SK-N-SH (cell line): ENCODE data around the gene PSMG4. TPM values are rescaled to one million over a fixed set of nuclear protein-coding genes. Genes with fewer than 3 reads are reported as not detected.

Experiments used
- CTCF ChIA-PET: fragments of 300-600, 350-600 bp; formaldehyde crosslinking; extraction: SDS; loops from one replicate; lab custom pipeline; 2021; lab: Yijun Ruan, JAX
- POLR2A ChIA-PET: fragments of 350-600 bp; sonication (Branson Sonifier 250); formaldehyde crosslinking; extraction: SDS; loops from one replicate; lab custom pipeline; 2020; ENCODE audit warnings: antibody characterized with exemption, inconsistent platforms; lab: Yijun Ruan, JAX
- DNase-seq: peaks from one replicate; pipeline ENCODE4 v3.0.0; 2012
- H2AFZ ChIP-seq: fragments of 200-600 bp; sonication (generic); 2 replicates; pipeline ENCODE4 v1.8.1; 2016; ENCODE audit warnings: antibody characterized with exemption, mild to moderate bottlenecking, low read depth
- H3F3A ChIP-seq: fragments of 200-600 bp; sonication (generic); replicated peaks from 2 replicates; pipeline ENCODE3; 2016; ENCODE audit warnings: antibody characterized with exemption, mild to moderate bottlenecking; ENCODE audit not compliant: insufficient read depth
- H3K27ac ChIP-seq, 2 experiments: fragments of 200-500 bp in 1 of 2; fragments of 200-600 bp in 1 of 2; sonication (Bioruptor generic) in 1 of 2; sonication (generic), shearing (Covaris generic) in 1 of 2; 2 replicates each; pipeline versions ENCODE4 v1.5.1 to v1.6.1; 2014 to 2016; ENCODE audit warnings: low read depth in 2 of 2, inconsistent platforms in 1 of 2, low read length in 1 of 2, mild to moderate bottlenecking in 1 of 2, mixed read lengths in 1 of 2
- H3K27me3 ChIP-seq: fragments of 200-600 bp; sonication (generic), shearing (Covaris generic); 2 replicates; pipeline ENCODE4 v1.6.1; 2016; ENCODE audit warnings: mixed run types; ENCODE audit not compliant: insufficient read depth
- H3K36me3 ChIP-seq, 2 experiments: fragments of 200-500 bp in 1 of 2; fragments of 200-600 bp in 1 of 2; sonication (Bioruptor generic) in 1 of 2; sonication (generic) in 1 of 2; replicated peaks in 1 of 2; 2 replicates each; pipeline versions ENCODE3 to v1.5.1; 2014 to 2016; ENCODE audit warnings: low read length in 1 of 2, mild to moderate bottlenecking in 1 of 2; ENCODE audit not compliant: insufficient read depth in 2 of 2, control insufficient read depth in 1 of 2
- H3K4me1 ChIP-seq, 2 experiments: fragments of 200-500 bp in 1 of 2; fragments of 200-600 bp in 1 of 2; sonication (Bioruptor generic) in 1 of 2; sonication (generic), shearing (Covaris generic) in 1 of 2; 2 replicates each; pipeline versions ENCODE4 v1.5.1 to v1.6.1; 2014 to 2016; ENCODE audit warnings: low read depth in 1 of 2, low read length in 1 of 2, mixed run types in 1 of 2; ENCODE audit not compliant: insufficient read depth in 2 of 2, control insufficient read depth in 1 of 2
- H3K4me2 ChIP-seq: fragments of 200-600 bp; sonication (generic), shearing (Covaris generic); 2 replicates; pipeline ENCODE4 v1.6.1; 2017; ENCODE audit warnings: mixed run types
- H3K4me3 ChIP-seq, 2 experiments: fragments of 200-500 bp in 1 of 2; fragments of 200-600 bp in 1 of 2; sonication (Bioruptor generic) in 1 of 2; sonication (generic), shearing (Covaris generic) in 1 of 2; 2 replicates each; pipeline versions ENCODE4 v1.5.1 to v1.8.1; 2014 to 2016; ENCODE audit warnings: low read depth in 2 of 2, inconsistent platforms in 1 of 2, low read length in 1 of 2, mild to moderate bottlenecking in 1 of 2, mixed read lengths in 1 of 2, moderate library complexity in 1 of 2
- H3K79me2 ChIP-seq: fragments of 200-600 bp; sonication (generic); 2 replicates; pipeline ENCODE4 v1.8.1; 2017; ENCODE audit warnings: mild to moderate bottlenecking; ENCODE audit not compliant: insufficient read depth
- H3K9ac ChIP-seq: fragments of 200-600 bp; sonication (generic); 2 replicates; pipeline ENCODE4 v1.6.1; 2017; ENCODE audit warnings: mixed run types
- H3K9me2 ChIP-seq: fragments of 200-600 bp; sonication (generic); 2 replicates; pipeline ENCODE4 v1.6.1; 2017; ENCODE audit warnings: mixed run types
- H3K9me3 ChIP-seq: fragments of 200-600 bp; sonication (generic); 2 replicates; pipeline ENCODE4 v1.6.1; 2017; ENCODE audit warnings: mixed run types, mild to moderate bottlenecking, moderate library complexity
- H4K20me1 ChIP-seq: fragments of 200-600 bp; sonication (generic); 2 replicates; pipeline ENCODE4 v1.6.1; 2017; ENCODE audit warnings: mild to moderate bottlenecking, mixed run types; ENCODE audit not compliant: insufficient read depth
- CHD2 ChIP-seq: fragments of 150-350 bp; IDR thresholded peaks from 2 replicates; pipeline ENCODE4 v1.6.1; 2018; ENCODE audit warnings: low read length; ENCODE audit not compliant: partially characterized antibody
- EP300 ChIP-seq, 2 experiments: IDR thresholded peaks; 2 replicates each; pipeline versions ENCODE4 v1.4.0 to v1.6.1; 2012; ENCODE audit warnings: borderline replicate concordance in 1 of 2, low read depth in 1 of 2, low read length in 1 of 2
- MXI1 ChIP-seq: IDR thresholded peaks from 2 replicates; pipeline ENCODE4 v1.6.1; 2012; ENCODE audit warnings: mild to moderate bottlenecking, low read depth, low read length, improper control_type of control experiment
- NFIC ChIP-seq: IDR thresholded peaks from 2 replicates; pipeline ENCODE4 v1.4.0; 2012; ENCODE audit warnings: borderline replicate concordance
- POLR2AphosphoS5 ChIP-seq: IDR thresholded peaks from 2 replicates; pipeline ENCODE4 v1.6.1; 2012; ENCODE audit warnings: low read depth, low read length
- YY1 ChIP-seq: IDR thresholded peaks from 2 replicates; pipeline ENCODE4 v1.4.0; 2012; ENCODE audit warnings: low read depth, mild to moderate bottlenecking
- WGBS: methylation state at CpG from one replicate; pipeline ENCODE4 v1.1.6; 2017; ENCODE audit warnings: low lambda C conversion rate; 5-methylcytosine and 5-hydroxymethylcytosine counted together
- polyA plus RNA-seq, 3 experiments: library from polyadenylated mRNA; depleted of rRNA; stranded (reverse); fragments of >200 nt; gene quantifications; 2 replicates each; pipeline ENCODE4 v1.2.3, GENCODE V29; 2012
- TF ChIP-seq, protein P1 (sequence below): fragments of 150-350 bp; IDR thresholded peaks from 2 replicates; pipeline ENCODE4 v1.6.1; 2017; ENCODE audit warnings: antibody characterized with exemption, low read length, low read depth, borderline replicate concordance

Gene PSMG4
- polyA plus RNA-seq, 1 of the 3 experiments (the other 2 are of a cell fraction), result 61.3 TPM

DNA sequence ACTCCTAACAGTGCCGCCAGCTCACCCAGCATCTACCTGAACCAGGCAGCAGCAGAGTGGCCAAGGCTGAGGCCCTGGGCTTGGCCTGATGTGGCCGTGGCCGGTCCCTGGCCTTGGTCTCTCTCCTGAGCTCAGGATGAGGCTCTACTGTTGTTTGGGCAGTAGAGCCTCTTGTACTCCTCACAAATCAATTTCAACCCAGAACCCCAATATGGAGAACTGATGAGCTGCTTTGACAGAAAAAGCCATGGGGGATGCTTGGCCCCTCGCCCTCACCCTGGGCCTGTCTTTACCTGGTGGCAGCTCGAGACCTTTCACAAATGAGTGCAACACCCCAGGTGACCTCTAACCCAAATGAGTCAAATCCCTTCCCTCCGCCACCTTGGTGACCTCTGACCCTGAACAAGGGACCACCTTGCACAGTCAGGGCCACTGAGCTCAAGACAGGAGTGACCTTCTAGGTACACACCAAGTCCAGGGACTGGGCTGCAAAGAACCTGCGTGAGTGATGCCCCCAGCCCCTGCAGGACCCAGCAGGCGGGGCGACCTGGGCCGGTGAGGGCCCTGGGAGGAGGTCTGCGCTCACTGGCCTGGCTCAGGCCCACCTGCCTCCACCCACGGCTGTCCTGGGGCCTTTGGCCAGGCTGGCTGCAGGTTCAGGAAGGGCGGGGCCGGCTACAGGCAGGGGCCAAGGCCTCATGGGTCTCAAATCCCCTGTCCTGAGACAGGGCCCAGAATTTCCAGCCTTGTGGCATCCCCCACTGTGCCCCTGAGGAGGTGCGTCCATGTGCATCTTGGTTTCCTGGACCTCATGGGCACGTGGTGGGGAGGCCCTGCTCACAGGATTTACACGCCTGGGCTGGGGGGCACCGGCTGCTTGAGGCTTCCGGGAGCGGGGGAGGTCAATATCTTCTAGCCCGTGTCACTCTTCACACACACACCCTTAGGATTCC is 30.2 kb downstream of the PSMG4 start:
- ChIA-PET POLR2A (interaction anchor here (0.6 kb wide), 1 partner anchor 9 kb away, joined by 3 read pairs; no protein-coding TSS in a partner anchor), CTCF (interaction anchor here (2.2 to 3.4 kb wide), 3 partner anchors 9 to 443 kb away, joined by 7 to 19 read pairs (median 17); no protein-coding TSS in a partner anchor)
- Histone ChIP-seq H3K9me2 (no peaks in the 10 kb centered on the region), H3K4me2 (no peak overlapping the region), H3K4me3 (no peak overlapping the region), H3K27ac (no peak overlapping the region), H3K36me3 (no peaks in the 10 kb centered on the region), H3K4me1 (peaks cover 0 to 7% of the 10 kb centered on the region in 2 experiments; a peak in 1 of 4 replicates), H3K79me2 (no peaks in the 10 kb centered on the region), H2AFZ (no peak overlapping the region), H4K20me1 (no peaks in the 10 kb centered on the region), H3F3A (no peaks in the 10 kb centered on the region), H3K9ac (no peak overlapping the region), H3K9me3 (no peaks in the 10 kb centered on the region), H3K27me3 (no peaks in the 10 kb centered on the region; the same call in 1 of the 2 replicates)
- WGBS, result 74% methylated on average over 13 of the region's 21 CpGs
- TF ChIP-seq CHD2 (no peak), MXI1 (no peak)
- no peak for DNase-seq

DNA sequence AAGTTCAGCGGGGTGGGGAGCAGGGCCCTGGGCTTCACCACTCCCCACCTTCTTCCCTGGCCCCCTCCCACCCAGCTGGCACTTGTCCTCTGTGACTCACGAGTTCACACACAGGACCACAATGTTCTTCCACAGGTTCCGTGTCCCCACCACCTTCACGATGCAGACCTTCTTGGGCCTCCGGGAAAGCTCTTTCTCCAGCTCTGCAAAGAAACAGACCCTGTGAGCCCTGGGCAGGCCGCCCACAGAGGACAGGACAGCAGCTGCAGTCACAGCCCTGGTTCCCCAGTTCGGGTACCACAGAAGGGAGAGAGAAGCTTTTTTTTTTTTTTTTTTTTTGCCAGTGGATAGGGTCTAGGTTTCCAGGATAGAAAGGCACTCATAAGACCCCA is 30.9 kb downstream of the PSMG4 start:
- H3K9me2 ChIP-seq, result no peaks in the 10 kb centered on the region
- no peak overlapping the region for H2AFZ ChIP-seq
- no peak for DNase-seq
- peaks cover 0 to 3% of the 10 kb centered on the region in 2 experiments; a peak in 1 of 4 replicates for H3K4me1 ChIP-seq
- no peaks in the 10 kb centered on the region; the same call in 1 of the 2 replicates for H3K27me3 ChIP-seq
- 73% methylated on average over 7 of the region's 7 CpGs for WGBS
- no peak overlapping the region for H3K27ac ChIP-seq
- no peak overlapping the region for H3K4me2 ChIP-seq
- H3K79me2 ChIP-seq, result no peaks in the 10 kb centered on the region
- H3K9me3 ChIP-seq, result no peaks in the 10 kb centered on the region
- H3K4me3 ChIP-seq, result no peak overlapping the region
- ChIA-PET POLR2A (no interaction called here), CTCF (interaction anchor here (0.6 to 3.4 kb wide), 3 partner anchors 8 to 442 kb away, joined by 3 to 19 read pairs (median 17); no protein-coding TSS in a partner anchor)
- TF ChIP-seq EP300 (IDR thresholded peaks at IDR 0.05; ENCODE audit: borderline replicate concordance in 1 of 2, low read depth in 1 of 2, low read length in 1 of 2) (no peak), YY1 (no peak), MXI1 (no peak), NFIC (no peak), POLR2AphosphoS5 (no peak)
- H3F3A ChIP-seq, result no peaks in the 10 kb centered on the region
- no peak overlapping the region for H3K9ac ChIP-seq
- no peaks in the 10 kb centered on the region for H4K20me1 ChIP-seq
- no peaks in the 10 kb centered on the region for H3K36me3 ChIP-seq

DNA sequence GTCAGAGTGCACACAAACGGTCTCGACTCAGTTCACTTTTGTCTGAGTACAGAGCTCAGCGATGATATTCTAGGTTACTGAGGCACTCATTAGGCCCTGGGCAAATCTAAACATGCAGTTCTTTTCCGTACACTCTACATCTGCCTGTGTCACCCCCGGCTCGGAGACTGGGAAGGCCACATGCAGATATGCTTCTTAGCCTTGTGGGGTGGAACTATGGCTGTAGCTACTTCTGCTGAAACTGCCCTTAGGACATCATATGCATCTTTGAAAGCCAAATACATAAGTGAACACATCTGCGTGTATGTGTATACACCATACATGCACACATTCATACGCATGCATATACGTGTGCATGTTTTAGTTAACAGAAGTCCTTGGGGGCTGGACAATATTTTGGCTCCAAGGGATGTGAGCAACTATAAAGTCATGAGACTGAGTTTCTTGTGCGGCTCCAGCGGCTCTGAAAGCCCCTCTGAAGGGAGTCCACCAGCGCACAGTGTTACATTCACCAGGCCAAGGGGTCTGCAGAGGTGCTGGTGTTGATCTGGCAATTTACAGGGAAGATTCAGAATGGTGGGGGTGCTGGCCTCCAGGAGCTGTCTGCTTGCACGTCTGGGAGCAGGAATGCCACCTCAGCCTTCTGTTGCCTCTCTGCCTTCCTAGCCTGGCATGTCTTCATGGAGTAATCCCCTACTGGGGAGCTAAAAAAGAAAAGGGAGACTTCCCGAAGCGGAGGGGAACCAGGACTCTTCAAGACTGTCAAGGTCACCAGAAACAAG is 31.6 kb downstream of the PSMG4 start:
- H3K9me2 ChIP-seq, result no peaks in the 10 kb centered on the region
- no peaks in the 10 kb centered on the region for H3F3A ChIP-seq
- CTCF ChIA-PET, result interaction anchor here (0.6 to 3.4 kb wide), 3 partner anchors 9 to 442 kb away, joined by 3 to 19 read pairs (median 17); no protein-coding TSS in a partner anchor
- TF ChIP-seq, protein P1, sequence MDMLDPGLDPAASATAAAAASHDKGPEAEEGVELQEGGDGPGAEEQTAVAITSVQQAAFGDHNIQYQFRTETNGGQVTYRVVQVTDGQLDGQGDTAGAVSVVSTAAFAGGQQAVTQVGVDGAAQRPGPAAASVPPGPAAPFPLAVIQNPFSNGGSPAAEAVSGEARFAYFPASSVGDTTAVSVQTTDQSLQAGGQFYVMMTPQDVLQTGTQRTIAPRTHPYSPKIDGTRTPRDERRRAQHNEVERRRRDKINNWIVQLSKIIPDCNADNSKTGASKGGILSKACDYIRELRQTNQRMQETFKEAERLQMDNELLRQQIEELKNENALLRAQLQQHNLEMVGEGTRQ, result no peak
- TF ChIP-seq, all 33 proteins: peak for 0
- H3K4me3 ChIP-seq, result no peak overlapping the region
- no peaks in the 10 kb centered on the region for H3K36me3 ChIP-seq
- no peaks in the 10 kb centered on the region for H4K20me1 ChIP-seq
- no peak overlapping the region for H3K9ac ChIP-seq
- H3K27ac ChIP-seq, result no peak overlapping the region
- peaks cover 0 to 3% of the 10 kb centered on the region in 2 experiments; a peak in 1 of 4 replicates for H3K4me1 ChIP-seq
- no peaks in the 10 kb centered on the region for H3K79me2 ChIP-seq
- POLR2A ChIA-PET, result no interaction called here
- 79% methylated on average over 15 of the region's 15 CpGs for WGBS
- H3K4me2 ChIP-seq, result no peak overlapping the region
- H2AFZ ChIP-seq, result no peak overlapping the region
- H3K9me3 ChIP-seq, result no peaks in the 10 kb centered on the region
- no peak for DNase-seq
- no peaks in the 10 kb centered on the region; the same call in 1 of the 2 replicates for H3K27me3 ChIP-seq
